GM21515 (cell line): ENCODE measurements around the gene AQP5.

Experiments used
- ATAC-seq: cut with Tn5 transposase; IDR thresholded peaks from one replicate; pipeline ENCODE4 v1.9.1; 2021; ENCODE audit not compliant: unreplicated experiment

AQP5 gene

DNA sequence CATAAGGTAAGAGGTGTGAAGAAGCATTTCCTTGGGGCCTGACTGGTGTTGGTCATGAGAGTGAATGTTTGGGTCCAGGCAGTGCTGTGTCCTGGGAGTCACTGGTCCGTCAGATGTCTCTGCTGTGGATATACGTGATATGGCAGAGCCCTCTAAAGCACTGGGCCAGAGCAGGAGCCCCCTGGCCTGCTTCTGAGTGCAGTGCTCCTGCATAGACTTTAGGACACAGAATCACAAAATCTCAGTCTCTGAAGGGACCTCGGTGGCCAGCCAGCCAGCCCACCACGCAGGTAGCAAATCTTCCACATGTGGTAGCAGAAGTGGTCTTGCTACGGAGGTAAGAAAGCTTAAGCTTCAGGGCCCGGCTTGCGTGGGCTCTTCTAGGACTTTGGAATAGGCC, 29.6 kb upstream of the AQP5 start:
- ATAC-seq = no peak

DNA sequence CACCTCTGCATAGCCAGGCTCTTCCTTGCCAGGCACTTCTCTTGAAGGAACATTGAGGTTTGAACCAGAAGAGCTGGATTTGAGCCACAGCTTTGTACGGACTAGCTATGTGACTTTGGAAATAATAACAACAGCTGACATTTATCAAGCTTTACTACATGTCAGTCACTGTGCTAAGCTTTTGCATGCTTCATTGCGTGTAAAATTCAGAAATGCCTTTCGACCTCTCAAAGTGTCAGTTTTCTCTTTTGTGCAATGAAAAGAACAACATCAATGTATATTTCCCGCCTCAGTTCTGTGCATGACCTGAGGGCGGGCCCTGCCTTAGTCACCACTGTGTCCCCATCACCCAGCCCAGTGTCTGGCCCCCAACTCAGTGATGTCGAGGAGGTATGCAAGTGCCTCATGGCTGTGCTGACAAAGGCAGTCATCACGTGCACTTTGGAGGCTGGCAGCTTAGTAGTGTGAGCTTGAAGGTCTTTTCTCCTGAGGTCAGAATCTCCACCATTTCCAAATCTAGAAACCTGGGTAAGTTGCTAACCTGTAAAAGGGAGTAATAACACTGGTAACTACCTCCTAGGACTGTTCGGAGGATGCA, 29.0 kb upstream of the AQP5 start:
- ATAC-seq = no peak

DNA sequence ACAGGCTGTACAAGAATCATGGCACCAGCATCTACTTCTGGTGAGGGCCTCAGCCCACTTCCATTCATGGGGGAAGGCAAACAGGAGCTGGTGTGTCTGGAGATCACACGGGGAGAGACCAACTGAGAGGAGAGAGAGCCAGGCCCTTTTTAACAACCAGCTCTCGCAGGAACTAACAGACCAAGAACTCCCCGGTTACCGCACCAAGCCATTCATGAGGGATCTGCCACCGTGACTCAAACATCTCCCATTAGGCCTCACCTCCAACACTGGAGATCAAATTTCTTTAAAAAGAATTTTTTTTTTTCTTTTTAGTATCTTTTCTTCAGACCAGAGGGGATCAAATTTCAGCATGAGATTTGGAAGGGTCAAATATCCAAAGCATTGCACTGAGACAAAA, 27.9 kb upstream of the AQP5 start:
- no peak for ATAC-seq

DNA sequence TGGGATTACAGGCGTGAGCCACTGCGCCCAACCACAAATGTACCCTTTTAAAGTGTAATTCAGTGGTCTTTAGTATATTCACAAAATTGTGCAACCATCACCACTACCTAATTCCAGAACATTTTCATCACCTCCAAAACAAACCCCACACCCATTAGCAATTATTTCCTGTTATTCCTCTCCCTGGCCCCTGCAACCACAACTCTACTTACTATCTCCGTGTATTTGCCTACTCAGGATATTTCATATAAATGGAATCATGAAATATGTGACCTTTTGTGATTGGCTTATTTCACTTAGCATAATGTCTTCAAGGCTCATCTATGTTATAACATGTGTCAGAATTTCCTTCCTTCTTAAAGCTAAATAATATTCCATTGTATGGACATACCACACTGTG, 27.2 kb upstream of the AQP5 start:
- no peak for ATAC-seq

DNA sequence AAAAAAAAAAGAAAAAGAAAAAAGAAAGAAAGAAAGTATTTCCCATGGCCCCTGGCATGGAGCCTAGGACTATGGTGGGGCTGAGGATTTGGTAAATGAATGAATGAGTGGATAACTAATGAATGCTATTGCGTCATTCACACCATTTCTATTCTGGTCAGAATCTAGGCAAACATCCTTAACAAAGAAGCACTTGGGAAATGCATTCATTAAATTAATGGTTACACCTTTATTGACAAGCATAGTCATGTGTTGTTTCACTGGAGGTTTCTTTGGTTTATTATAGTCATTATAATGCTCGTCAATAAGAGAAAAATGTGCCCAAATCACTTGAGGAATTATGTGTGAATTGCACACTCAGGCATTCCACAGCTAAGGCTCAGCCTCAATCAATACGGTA, 24.7 kb upstream of the AQP5 start:
- no peak for ATAC-seq

DNA sequence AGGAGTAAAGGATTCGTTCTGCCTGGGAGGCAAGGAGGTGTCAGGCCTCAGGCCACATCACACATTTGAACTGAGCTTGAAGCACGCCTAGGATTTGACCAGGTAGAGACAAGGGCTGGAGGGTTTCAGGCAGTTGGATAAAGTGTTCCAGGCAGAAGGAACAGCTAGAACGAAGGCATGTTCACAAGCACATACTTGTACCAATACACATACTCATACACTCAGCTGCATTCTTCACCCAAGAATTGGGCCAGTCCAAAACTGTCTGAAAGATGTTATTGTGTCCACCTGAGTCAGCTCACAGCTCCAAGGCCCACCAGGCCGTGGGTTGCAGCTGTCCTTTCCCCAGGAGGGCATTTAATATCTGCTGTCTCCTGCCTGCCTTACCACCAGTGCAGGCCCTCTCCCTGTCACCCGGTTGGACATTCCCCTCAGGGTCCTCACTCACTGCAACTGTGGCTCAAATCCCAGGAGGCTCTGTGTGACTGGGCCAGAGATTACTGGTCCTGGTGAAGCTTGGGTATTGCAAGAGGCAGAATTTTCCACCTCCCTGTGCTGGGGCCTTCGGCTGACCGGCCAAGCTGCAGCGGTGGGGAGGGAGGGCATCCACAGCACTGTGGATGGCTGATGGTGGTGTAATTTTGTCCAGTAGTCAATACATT, 23.9 kb upstream of the AQP5 start:
- no peak for ATAC-seq

DNA sequence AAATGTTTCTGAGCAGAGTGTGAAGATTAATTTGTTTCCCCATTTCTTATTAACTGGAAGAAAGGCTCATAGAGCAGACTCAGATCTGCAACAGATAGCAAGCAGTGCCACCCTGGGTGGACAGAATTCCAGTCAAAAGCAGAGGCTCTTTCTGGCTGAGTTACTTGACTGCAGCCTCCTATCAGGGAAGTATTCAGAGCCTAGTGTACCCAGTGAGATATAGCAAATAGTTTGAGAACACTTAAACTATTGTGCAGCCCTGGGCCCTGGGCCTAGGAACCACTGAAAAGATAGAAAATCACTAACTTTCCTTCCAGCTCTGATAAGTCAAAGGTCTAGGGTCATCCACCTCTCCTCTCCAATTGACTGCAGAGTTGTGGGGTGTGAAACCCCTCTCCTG, 22.4 kb upstream of the AQP5 start:
- ATAC-seq = no peak

DNA sequence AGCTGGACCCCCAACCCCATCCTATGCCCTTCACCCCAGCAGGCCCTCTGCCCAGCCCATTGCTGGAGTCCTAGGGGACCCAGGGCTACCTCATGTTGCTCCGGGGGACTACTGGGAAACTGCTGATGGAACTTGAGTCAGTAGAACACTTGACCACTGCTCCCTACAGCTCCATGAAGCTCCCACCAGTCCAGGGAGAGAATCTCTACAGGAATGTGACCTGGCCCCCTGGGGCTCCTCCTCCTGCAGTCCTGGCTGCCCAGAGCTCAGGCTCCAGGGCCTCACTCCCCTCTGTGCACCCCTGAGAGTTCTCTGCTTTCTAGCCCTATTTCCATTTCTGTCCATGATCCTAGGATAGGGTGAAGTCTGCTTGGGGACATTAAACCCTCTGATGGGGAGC, 22.0 kb upstream of the AQP5 start:
- ATAC-seq = no peak

DNA sequence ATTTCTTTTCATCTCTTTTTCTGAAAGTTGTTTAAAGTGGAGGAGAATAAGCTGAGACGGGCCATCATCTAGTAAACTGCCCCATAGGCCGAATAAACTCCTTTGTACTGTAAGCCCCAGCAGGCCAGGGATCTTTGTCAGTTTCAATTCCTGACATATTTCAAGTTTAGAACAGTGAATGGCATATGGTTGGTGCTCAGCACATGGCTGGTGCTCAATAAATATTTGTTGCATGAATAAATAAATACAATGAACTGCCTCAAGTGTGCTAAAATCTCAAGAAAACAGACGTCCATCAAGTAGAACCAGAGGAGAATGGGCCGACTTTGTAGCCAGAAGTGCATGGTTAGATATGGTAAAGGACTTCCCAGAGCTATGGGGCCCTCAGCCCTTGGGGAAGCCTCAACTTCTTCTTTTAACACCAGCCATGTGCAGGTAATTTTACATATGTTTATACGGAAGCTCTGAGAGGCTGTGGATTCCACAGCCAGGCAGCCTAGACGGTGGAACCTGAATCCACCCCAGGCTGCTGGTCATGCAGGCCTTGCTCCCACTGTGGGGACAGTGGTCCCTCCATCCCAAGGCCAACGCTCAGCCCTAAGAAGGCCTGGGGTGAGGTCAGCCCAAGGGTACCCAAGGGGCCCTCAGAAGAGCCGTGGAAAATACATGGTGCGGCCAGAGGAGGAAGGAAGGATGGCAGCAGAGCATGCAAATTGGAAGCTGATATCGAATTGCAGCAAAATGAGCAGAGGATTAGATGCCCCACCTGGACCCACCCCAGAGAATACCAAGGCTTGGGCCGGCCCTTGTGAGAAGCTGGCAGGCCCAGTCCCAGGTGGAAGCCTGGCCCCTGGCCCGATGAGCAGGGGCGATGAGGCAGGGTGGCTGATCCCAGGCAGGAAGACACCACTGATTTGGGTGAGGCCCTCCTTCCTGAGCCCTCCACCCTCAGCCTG, 19.8 kb upstream of the AQP5 start:
- no peak for ATAC-seq

DNA sequence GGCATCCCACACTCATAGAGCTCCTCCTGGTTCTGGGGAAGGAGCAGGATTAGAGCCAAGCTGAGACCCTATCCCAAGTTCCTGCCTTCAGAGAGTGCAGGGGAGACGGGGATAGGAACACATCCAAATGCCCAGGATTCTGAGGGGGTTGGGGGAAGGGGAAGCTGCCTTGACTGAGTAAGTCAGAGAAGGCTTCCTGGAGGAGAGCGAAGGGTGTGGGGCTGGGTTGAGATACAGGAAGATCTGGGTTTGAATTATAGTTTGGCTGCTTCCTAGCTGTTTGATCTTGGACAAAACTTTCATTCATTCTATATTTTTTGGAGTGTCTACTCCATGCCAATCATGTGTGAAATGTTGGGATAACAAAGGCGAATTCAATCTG, 19.2 kb upstream of the AQP5 start:
- ATAC-seq = no peak

DNA sequence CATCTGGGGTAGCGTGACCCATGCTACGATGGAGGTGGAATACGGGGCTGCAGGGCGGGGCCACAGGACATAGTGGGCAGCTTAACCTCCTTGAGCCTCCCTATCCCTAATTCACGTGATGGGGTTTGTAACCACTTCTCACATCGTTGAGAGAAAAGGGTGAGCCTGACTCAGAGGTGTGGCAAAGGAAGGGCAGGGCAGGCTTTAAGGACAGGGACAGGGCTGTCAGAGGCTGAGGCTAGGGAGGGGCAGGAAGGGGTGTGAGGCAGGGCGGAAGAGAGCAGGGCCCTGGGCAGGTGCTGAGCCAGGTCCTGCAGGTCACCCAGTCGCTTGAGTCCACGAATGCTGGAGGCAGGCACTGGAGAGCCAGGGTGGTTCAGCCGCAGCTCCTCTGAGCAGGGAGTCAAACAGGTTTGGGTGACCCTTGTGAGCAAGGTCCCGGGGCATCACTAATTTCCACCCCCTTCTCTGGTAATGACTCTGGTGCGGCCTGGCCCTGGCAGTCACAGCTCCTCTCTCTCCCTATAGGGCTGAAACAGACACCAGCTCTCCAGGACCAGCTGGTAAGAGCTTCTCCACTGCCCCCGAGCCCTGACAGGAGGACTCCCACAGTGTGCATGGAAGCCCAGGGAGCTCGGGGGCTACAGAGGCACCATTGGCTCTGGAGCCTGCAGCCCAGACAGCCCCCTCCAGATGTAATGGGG, 18.6 kb upstream of the AQP5 start:
- no peak for ATAC-seq

DNA sequence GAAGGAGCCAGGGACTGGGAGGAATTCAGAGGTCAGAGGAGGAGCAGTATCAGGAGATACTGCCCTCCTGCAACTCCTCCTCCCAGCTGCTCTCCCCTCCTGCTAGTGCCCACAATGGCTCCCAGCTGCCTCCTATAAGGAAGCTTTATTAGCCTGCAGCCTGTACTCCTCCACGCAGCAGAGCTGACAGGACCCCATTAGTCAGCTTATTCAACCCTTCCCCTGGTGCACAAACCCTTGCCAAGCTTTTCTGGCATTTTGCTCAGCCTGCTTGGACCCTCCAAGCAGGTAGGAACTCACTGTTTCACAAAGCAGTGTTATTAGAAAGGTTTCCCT, 18.1 kb upstream of the AQP5 start:
- ATAC-seq = no peak

DNA sequence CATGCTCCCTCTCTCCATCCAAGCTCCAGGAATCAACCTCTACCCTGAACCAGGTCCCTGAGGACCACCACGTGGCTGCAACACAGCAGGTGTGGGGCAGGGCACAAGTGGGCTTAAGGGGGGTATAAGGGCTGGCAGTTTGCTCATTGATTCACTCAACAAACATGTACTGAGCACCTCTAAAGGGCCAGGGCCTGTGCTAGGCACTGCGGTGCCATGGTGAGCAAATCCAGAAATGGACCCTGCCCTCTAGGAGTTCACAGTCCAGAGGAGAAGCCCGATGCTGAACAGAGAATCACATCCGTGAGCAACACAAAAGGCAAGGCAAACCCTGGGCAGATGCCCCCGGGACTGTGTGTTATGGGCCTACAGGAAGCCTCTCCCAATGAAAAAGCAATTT, 17.6 kb upstream of the AQP5 start:
- no peak for ATAC-seq

DNA sequence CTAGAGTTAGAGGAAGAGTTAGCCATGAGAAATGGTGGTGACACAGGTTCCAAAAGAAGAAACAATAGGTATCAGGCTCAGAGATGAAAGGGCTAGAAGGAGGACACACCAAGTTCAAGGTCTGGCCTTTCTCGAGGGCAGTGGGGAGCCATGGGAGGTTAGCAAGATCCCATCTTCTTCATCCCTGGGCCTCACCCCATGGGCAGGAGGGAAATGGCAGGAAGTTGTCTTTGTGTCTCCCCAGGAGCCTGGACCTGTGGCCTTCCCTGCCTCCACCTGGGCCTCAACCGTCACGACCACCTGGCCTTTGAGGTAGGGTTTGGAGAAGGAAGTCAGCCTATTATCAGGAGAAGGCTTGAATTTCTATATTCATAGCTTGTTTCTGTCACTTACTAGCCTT, 17.0 kb upstream of the AQP5 start:
- ATAC-seq = no peak

DNA sequence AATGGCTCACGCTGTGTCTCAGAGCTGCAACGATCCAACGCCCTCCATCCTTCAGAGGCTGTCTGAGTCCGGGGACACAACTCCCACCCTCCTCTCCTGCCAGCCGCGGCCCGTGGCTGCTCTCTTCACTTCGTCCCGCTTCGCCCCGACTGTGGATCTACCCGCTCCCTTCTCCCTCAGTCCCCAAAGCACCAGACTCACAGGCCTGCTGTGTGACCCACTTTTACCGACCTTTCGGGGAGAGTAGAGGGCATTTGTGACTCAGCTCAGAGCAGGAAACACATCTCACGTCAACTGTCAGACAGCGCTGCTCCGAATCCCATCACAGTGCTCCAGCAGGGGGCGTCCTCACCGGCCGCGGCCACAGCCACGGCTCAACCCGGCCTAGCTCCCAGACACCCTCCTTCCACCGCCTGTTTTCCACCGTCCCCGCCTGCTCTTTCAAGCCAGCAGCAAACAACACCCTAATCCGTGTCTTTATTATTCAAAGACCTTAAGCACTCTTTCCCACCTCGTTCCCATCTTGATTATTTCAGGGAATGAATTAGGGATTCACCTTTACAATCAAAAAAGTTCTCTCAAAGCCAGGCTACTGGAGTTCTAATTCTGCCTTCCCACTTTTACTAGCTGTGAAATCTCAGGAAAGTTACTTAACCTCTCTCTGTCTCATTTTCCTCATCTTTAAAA, 16.1 kb upstream of the AQP5 start:
- ATAC-seq = peak; percentile 79

DNA sequence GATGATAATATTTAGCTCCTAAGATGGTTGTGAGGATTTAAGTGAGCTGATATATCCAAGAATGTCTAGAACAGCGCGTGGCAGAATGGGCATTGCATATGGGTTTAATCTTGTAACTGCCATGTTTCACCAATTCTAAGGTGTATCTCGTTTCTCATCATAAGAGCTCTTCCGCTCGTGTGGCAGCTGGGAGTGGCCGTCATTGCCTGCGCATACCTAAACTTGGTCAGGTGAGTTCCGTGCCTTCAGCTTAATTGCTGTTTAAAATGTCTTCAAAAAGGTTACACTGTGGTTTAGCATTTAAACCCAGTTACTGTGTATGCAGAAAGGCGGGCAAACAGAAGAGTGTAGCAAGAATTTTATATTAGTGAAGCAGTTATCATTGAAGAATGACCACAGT, 15.6 kb upstream of the AQP5 start:
- ATAC-seq = no peak

DNA sequence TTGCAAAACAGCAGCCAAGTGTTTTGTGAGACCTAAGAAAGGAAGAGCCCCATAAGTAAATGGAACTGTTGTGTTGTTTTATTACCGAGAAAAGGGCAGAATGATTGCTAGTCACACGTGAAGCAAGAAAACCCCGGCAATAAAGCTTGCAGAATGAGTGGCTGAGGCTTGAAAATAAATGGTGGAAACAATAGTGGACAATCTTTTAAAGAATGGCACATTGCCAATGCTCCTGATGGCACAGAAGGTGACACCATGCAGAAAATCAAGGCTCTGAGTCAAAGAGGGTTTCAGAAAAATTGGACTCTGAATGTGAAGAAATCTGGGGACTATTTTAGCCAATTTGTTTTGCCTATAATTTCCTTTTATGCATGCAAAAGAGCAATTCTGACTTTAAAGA, 15.2 kb upstream of the AQP5 start:
- no peak for ATAC-seq

DNA sequence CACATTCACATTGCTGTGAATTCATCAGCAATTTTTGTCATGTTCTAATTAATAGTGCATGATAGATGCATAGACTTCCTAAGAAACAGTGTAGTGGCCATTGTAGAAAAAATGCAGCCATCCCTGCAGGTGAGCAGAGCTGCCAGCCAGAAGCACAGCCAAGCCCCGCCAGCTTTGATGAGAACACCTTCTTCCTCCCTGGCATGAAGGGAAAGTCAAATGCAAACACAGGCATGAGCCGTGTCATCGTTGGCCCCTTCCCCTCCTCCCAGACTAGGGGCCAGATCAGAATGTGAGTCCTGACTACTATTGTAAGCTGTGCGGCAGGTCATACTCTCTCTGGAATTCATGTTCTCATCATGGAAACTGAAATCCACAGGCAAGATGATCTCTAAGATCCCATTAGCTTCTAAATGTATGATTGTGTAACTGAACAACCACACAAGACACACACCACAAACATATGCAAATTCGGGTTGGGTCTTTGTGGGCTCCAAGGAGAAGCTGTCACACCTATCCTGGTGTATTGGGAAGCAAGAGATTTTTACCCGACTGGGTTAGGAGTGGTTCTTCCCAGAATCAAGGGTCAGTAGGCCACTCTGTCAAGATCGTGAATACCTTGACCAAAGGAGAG, 14.0 kb upstream of the AQP5 start:
- ATAC-seq = no peak

DNA sequence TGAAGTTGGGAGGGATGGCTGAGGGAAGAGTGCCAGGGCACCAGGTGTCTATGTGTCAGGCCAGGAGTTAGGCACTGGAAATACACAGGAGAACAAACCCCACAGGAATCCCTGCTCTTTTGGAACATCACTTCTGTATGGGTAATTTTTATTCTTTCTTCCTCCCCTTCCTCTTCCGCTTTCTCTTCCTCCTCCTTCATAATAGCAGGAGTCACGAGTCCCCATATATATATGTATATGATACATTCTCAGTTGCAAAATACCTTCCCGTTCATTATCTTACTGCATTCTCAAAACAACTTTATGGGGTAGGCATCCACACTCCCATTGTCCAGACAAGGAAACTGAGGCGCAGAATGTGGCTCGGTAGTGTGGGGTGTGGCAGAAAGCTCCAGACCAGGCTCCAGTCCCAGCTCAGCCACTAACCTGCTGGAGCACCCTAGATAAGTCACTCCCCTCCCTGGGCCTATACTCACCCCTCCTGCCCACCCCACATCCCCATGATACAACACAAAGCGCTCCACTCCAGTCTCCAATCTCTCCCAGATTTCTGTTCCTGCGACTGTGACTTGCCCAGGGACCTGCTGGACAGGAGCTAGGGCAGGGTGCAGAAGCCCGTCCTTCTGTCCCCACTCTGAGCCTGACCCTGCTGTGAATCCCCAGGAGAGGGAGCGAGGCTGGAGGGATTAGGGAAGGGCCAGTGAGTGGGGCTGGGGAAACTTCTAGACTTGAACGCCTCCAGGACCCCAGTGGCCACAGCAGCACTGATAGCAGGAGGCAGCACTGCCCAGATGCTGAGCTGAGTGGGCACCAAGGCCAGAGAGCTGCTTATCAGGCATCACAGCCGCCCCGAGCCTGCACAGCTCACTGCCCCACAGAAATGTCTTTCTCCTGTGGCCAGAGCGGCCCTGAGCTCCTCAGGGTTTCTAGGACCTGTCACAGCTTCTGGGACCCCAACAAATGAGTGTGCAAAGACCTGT, 12.5 kb upstream of the AQP5 start:
- no peak for ATAC-seq
